Stomach smooth muscle (tissue), 2 donors: Measurements from ENCODE around the gene ACAA2.

Experiments used
- H3K27ac ChIP-seq: one replicate; pipeline ENCODE4 v1.7.0; 2013; ENCODE audit warnings: mild to moderate bottlenecking, low read length, inconsistent platforms
- H3K27me3 ChIP-seq, 2 donors: one replicate each; pipeline ENCODE4 v1.7.0; 2013; ENCODE audit warnings: low read length in 2 of 2; ENCODE audit not compliant: insufficient read depth in 2 of 2, control insufficient read depth in 1 of 2
- H3K36me3 ChIP-seq, 2 donors: one replicate each; pipeline ENCODE4 v1.7.0; 2013; ENCODE audit warnings: low read length in 2 of 2; ENCODE audit not compliant: control insufficient read depth in 2 of 2, insufficient read depth in 2 of 2
- H3K4me1 ChIP-seq: one replicate; pipeline ENCODE4 v1.7.0; 2013; ENCODE audit warnings: low read length; ENCODE audit not compliant: control insufficient read depth, insufficient read depth
- H3K4me3 ChIP-seq, 2 donors: one replicate each; pipeline ENCODE4 v1.7.0; 2013; ENCODE audit warnings: low read length in 2 of 2
- H3K9ac ChIP-seq, 2 donors: one replicate each; pipeline ENCODE4 v1.7.0; 2013; ENCODE audit warnings: low read length in 2 of 2, mild to moderate bottlenecking in 1 of 2
- H3K9me3 ChIP-seq, 2 donors: one replicate each; pipeline ENCODE4 v1.7.0; 2013; ENCODE audit warnings: low read length in 2 of 2; ENCODE audit not compliant: control insufficient read depth in 2 of 2
- donor health status: healthy.
- donor health status: Pancreatic carcinoma.

The ACAA2 gene

DNA sequence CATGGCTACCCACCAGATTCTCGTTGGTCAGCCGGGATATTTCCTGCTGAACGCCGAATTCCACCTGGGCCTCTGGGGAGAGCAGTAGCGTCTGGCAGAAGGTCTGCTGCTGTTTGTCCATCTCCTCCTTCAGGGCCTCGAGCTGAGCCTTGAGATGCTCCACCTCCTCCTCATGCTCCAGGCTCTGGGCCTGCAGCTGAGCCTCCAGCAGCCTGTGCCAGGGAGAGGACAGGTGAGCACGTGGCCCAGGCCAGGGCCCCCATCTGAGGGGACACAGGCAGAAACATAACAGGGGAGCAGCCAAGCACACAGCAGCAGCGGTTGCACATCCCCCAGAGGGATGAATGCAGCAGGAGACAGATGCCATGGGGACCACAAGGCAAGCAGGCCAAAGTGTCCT is 40.1 kb upstream of the ACAA2 start:
- Histone ChIP-seq H3K27ac (no peak overlapping the region), H3K27me3 (peaks cover 8% of the 10 kb centered on the region in 2 donors), H3K4me3 (no peak overlapping the region), H3K36me3 (no peaks in the 10 kb centered on the region), H3K9ac (no peak overlapping the region), H3K4me1 (no peaks in the 10 kb centered on the region), H3K9me3 (no peaks in the 10 kb centered on the region)

DNA sequence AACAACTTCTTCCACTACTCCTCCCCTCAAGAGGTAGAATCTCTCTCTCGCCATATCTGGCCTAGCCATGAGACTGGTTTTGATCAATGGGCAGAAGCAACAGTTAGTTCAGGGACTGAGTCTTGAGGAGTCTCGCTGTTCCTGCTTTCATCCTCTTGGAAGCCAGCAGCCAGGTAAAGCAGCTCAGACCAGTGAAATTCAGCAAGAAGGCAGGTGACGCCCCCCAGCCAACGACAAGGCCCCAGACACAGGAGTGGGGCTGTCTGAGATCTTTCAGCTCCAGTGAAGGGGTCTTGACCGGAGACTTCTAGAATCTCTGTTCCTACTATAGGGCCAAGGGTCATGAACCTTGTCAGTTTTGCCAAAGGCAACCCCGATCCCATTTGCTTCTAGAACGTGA is 39.7 kb upstream of the ACAA2 start:
- Histone ChIP-seq H3K9me3 (no peaks in the 10 kb centered on the region), H3K27me3 (peaks cover 11 to 12% of the 10 kb centered on the region in 2 donors), H3K36me3 (no peaks in the 10 kb centered on the region), H3K27ac (no peak overlapping the region), H3K9ac (no peak overlapping the region), H3K4me3 (no peak overlapping the region), H3K4me1 (no peaks in the 10 kb centered on the region)

DNA sequence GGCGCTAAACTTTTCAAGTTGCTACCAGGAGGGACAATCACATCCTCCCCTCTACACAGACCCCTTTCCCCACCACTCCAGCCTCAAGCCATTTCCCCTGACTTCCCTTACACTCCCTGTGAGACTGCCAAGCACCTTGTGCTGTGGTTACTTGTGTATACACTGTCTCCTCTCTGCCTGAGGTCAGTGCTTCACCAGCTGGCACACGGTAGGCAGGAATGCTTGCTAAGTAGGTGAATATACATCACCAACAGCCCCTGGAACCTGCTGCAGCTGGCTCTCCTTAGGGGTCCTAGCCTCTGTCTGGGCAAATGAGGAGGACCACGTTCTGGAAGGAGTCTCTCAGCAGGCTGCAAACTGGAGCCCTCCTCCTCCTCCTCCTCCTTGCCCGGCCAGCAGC is 38.3 kb upstream of the ACAA2 start:
- no peaks in the 10 kb centered on the region for H3K9me3 ChIP-seq
- no peak overlapping the region for H3K4me3 ChIP-seq
- H3K36me3 ChIP-seq = no peaks in the 10 kb centered on the region
- no peak overlapping the region for H3K9ac ChIP-seq
- H3K4me1 ChIP-seq = peaks cover 2% of the 10 kb centered on the region
- H3K27ac ChIP-seq = no peak overlapping the region
- peaks cover 22 to 25% of the 10 kb centered on the region in 2 donors for H3K27me3 ChIP-seq

DNA sequence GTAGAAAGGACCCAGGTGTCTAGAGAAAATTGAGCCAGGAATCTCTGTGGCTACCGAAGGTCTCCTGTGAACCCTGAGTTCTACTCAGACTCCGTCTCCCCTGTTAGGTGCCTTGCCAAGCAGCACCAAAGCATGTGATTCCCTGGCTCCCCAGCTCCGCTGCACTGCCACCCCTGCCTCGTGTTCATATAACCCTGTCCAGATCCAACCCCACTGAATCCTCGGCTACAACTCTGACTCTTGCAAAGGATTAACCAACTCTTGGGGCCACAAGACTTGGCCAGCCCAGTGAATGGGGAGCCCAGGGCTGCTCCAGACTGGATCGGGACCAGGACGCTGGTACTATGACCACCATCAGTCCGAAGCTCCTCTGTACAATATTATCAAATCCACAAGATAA is 37.3 kb upstream of the ACAA2 start:
- Histone ChIP-seq H3K36me3 (no peaks in the 10 kb centered on the region), H3K4me3 (no peak overlapping the region), H3K27ac (no peak overlapping the region), H3K4me1 (peaks cover 10% of the 10 kb centered on the region), H3K9me3 (no peaks in the 10 kb centered on the region), H3K27me3 (peaks cover 28 to 31% of the 10 kb centered on the region in 2 donors), H3K9ac (no peak overlapping the region)

DNA sequence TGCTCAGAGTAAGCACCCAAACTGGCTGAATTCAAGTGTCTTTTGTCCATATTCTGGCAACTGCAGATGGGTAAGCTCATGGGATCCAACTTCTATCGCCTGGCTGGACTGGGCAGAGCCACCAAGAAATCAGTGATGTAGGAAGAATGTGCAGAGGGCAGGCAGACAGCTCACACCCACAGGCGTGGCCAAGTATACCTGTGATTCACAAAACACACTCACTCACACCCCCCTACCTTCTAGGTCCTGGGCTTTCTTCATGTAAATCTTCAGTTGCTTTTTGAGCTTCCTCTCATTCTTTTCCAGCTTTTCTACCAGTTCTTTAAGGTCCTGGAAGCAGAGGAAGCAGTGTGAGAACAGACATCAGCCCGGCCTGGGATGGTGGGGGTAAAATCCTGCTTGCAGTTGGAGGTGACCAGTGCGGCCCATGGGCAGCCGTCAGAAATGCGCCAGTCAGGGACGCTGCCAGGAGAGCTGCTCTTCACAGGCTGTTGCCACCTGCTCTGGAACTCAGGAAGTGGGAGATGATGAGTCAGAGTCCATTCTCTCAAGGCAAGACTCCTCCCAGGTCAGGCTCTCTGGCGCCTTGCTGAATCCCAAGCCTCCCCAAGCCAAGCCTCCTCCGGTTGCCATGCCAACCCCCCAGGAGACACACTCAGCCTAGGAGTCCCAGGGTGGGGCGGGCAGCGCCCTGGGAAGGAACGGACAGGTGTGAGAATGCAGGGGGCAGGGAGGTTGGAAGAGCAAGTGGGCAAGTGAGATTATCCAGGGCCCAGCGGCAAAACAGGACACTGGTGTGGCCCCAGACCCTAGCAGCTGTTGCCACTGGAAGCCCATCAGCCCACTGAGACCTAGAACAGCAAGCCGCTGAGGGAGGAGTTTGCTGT is 36.2 kb upstream of the ACAA2 start:
- H3K36me3 ChIP-seq = no peaks in the 10 kb centered on the region
- no peak overlapping the region for H3K4me3 ChIP-seq
- no peaks in the 10 kb centered on the region for H3K9me3 ChIP-seq
- H3K27ac ChIP-seq = no peak overlapping the region
- H3K27me3 ChIP-seq = peaks cover 30 to 32% of the 10 kb centered on the region in 2 donors
- peaks cover 10% of the 10 kb centered on the region for H3K4me1 ChIP-seq
- no peak overlapping the region for H3K9ac ChIP-seq

DNA sequence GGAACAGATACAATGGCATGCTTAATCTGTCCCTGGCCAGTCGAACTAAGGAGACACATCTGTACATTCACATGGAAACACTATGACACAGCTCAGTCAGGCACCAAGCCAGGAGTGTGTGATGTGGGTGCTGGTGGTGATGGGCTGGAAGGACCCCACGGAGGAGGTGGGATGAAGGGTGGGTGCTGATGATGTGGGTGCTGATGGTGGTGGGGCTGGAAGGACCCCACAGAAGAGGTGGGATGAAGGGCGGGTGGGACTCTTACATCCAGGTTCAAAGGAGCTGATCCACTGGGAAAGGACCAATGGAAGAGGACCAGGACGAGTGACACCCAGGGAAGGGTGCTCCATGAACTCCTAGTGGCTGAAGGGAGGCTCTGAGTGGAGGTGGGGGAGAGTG is 34.8 kb upstream of the ACAA2 start:
- Histone ChIP-seq H3K9ac (no peak overlapping the region), H3K27ac (no peak overlapping the region), H3K9me3 (no peaks in the 10 kb centered on the region), H3K36me3 (no peaks in the 10 kb centered on the region), H3K27me3 (peaks cover 30 to 32% of the 10 kb centered on the region in 2 donors), H3K4me1 (peaks cover 10% of the 10 kb centered on the region), H3K4me3 (no peak overlapping the region)

DNA sequence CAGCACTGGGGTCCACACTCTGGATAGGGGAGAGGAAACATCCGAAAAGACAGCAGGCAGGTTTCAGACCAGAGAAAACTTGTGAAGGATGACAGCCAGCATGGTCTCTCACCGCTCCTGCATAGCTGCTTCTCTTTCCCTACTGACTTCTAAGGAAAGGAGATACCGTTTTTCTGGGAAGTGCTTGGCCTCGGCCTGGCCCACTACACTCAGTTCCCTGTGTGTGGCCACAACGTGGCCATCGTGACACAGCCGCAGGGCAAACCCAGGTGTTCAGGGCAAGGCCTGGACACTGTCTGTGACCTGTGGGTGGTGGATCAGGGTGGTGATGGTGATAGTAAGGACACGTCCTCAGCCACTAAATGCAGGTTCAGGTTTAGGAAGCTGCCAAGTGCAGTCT is 34.2 kb upstream of the ACAA2 start:
- H3K4me3 ChIP-seq = no peak overlapping the region
- peaks cover 10% of the 10 kb centered on the region for H3K4me1 ChIP-seq
- H3K27me3 ChIP-seq = peaks cover 30 to 32% of the 10 kb centered on the region in 2 donors
- no peak overlapping the region for H3K27ac ChIP-seq
- no peaks in the 10 kb centered on the region for H3K9me3 ChIP-seq
- no peak overlapping the region for H3K9ac ChIP-seq
- H3K36me3 ChIP-seq = no peaks in the 10 kb centered on the region

DNA sequence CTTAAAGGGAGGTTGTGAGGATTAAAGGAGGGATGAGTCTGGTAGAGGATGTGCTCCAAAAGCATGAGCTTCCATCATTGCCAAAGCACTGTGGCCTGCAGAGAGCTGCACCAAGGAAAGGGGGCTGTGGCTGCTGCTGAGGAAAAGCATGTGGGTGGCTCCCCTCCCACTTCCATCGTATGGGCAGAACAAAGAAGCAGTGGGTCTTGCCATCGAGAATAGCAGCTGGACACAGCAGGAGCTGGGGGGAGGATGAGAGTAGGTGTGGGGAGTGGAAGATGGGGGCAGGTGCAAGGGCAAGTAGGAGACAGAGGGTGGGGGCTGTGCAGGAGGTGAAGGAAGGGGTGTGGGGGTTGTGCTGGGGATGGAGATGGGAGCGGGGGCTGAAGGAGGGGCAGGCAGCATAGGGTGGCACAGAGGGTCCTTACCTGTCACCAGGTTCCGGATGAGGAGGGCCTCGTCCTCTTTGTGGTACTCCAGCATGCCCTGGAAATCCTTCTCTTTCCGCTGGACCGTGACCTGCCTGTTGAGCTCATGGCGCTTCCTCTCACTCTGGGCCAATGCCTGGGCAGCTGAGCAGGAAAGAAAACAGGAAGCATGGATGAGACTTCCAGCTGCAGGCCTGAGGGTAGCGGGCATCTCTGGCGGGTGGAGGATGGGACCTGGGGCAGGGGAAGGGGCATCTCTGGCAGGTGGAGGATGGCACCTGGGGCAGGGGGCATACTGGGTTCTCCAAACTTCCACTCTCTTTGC is 33.6 kb upstream of the ACAA2 start:
- H3K9ac ChIP-seq = no peak overlapping the region
- H3K9me3 ChIP-seq = no peaks in the 10 kb centered on the region
- peaks cover 10% of the 10 kb centered on the region for H3K4me1 ChIP-seq
- no peaks in the 10 kb centered on the region for H3K36me3 ChIP-seq
- no peak overlapping the region for H3K4me3 ChIP-seq
- H3K27ac ChIP-seq = no peak overlapping the region
- H3K27me3 ChIP-seq = peaks cover 30 to 32% of the 10 kb centered on the region in 2 donors

DNA sequence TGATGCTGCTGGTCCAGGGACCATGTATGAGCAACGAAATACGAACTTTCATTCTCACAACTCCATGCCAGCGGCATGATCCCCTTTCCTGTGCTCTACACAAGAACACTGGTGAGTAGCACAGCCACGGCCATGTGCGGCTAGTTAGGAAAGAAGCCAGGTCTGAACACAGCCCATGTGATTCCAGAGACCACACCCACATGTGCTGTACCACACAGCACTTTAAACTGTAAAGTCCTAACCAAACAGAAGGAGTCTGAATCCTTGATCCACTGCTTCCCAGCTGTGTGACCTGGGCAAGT is 33.0 kb upstream of the ACAA2 start:
- Histone ChIP-seq H3K9ac (no peak overlapping the region), H3K4me1 (peaks cover 10% of the 10 kb centered on the region), H3K36me3 (no peaks in the 10 kb centered on the region), H3K27ac (no peak overlapping the region), H3K27me3 (peaks cover 30 to 32% of the 10 kb centered on the region in 2 donors), H3K9me3 (no peaks in the 10 kb centered on the region), H3K4me3 (no peak overlapping the region)

DNA sequence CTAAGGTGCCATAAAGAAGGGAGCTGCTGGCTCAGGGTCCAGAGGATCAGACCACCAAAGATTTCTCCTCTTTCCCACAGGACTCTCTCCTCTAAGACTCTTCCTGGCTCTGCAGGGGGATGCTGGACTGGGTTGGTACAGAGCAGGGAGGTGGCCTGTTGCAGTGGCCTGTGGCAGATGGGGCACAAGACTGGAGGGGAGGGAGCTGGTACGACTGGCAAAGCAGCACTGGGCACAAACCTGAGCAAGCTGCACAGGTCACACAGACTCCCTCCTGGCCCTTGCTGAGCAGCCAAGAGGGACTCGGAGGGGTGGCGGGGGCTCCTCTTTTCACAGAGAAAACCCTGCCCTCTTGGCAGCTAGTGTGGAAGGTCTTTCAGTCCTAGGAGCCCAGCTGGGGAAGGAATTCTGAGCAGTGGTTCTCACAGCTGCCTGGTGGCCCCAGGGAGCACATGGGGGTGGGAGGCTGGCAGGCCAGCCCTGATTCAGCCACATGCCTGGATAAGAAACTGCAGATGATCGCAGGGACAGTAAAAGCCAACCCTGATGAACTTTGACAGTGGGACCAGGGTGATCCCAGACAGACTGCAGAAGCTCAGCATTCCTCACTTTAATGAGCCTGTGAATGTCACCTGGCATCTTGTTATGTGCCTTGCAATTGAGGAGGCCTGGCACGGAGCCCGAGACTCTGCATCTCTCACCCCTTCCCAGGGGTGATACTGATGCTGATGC is 32.5 kb upstream of the ACAA2 start:
- Histone ChIP-seq H3K27ac (no peak overlapping the region), H3K9me3 (no peaks in the 10 kb centered on the region), H3K4me3 (no peak overlapping the region), H3K27me3 (peaks cover 30 to 32% of the 10 kb centered on the region in 2 donors), H3K36me3 (no peaks in the 10 kb centered on the region), H3K9ac (no peak overlapping the region), H3K4me1 (peaks cover 10% of the 10 kb centered on the region)
